D721Med (cell line): Measurements from ENCODE around the gene MORC4.

ENCODE experiments used
- DNase-seq: peaks from one replicate; pipeline ENCODE4 v3.0.0; 2011; ENCODE audit warnings: low spot score; ENCODE audit not compliant: insufficient read length
- FAIRE-seq: peaks from 2 replicates; lab custom pipeline; 2011; peaks lifted over from hg19 to GRCh38; lab: Jason Lieb, UNC
- TF ChIP-seq, protein P1 (sequence below): IDR thresholded peaks from 2 replicates; pipeline ENCODE4 v1.5.1; 2012; ENCODE audit warnings: mild to moderate bottlenecking, control low read depth; ENCODE audit not compliant: insufficient read depth; ENCODE audit errors: missing control alignments

Gene MORC4

DNA sequence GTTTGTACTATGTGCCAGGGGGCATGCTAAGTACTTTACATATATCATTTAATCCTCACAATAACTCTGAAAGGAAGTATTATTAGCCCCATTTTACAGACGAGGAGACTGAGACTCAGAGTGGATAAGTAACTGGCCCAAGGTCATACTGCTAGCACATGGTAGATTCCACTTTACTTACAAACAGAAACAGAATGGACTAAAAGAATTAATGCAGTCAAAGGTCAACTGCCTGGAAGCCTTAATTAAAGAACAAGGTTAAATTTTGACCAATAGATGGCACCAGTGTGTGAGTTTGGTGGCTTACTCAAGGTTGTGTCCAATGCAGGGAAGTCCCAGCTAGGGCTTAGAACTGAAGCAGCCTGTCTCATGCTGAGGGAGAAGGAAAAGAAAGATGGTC lies 101.5 kb downstream of the MORC4 start:
- FAIRE-seq (no peak), DNase-seq (no peak)
- TF ChIP-seq, protein P1, sequence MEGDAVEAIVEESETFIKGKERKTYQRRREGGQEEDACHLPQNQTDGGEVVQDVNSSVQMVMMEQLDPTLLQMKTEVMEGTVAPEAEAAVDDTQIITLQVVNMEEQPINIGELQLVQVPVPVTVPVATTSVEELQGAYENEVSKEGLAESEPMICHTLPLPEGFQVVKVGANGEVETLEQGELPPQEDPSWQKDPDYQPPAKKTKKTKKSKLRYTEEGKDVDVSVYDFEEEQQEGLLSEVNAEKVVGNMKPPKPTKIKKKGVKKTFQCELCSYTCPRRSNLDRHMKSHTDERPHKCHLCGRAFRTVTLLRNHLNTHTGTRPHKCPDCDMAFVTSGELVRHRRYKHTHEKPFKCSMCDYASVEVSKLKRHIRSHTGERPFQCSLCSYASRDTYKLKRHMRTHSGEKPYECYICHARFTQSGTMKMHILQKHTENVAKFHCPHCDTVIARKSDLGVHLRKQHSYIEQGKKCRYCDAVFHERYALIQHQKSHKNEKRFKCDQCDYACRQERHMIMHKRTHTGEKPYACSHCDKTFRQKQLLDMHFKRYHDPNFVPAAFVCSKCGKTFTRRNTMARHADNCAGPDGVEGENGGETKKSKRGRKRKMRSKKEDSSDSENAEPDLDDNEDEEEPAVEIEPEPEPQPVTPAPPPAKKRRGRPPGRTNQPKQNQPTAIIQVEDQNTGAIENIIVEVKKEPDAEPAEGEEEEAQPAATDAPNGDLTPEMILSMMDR, result peak; percentile 28

DNA sequence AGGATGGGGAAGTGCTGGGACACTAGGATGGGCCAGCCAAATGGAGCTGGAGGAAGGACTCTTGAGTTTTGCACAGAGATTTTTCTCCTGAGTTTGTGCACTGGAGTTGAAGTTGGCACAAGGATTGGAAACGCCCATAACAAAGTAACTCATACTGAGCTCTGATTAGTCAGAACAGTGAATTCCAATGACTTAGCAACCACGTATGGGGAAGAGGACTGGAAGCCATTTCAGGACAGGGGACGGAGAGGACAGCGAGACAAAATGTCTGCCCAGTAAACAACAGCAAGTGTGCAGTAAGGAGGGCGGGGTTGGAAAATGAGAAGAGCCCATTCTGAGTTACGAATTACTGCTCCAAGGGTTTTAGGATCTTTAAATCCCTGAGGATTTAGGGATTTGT lies 102.8 kb downstream of the MORC4 start:
- no peak for FAIRE-seq
- DNase-seq, result no peak
- TF ChIP-seq, protein P1, result no peak

- DNase-seq, result no peak
- FAIRE-seq, result no peak
- TF ChIP-seq, protein P1, result no peak
Measured at GRCh38 chrX:106894978-106895452, 105.0 kb downstream of the MORC4 start.

GRCh38 chrX:106894392-106894909 lies 105.6 kb downstream of the MORC4 start:
- no peak for FAIRE-seq
- DNase-seq, result no peak
- TF ChIP-seq, protein P1, result peak; percentile 83

DNA sequence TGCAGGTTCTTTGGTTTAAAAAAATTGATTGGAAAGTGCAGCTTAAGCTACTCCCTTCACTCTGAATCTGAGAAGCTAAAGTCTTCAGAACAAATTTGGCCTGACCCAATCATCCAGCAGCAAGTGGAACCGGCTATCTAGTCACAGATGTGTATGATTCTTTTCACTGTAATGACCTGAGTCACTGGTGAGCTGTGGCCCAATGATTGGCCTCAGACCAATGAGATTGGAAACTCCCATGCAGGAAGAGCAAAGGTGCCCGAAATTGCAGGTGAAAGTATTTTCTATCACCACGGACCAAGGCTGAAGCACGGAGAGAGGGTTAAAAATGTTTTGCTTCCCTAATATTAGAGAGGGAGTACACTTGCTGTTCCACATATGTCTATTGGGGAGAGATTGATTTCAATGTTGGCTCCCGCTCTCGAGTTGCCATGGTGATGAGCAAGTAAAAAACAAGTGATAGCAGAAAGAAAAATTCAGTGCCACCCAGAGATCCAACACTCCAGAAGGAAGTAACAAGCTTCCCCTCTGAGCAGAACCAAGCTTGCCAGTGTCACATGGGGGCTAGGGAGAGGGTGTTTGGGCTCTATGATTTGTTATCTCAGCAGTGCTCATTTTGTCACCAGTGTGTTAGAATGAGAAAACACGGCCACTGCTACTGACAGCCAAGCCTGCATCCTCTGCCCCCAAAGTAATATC lies 108.1 kb downstream of the MORC4 start:
- FAIRE-seq, result no peak
- TF ChIP-seq, protein P1, result no peak
- DNase-seq, result no peak
